Gastroesophageal sphincter (tissue), 4 donors: Measurements from ENCODE around the gene SLC39A1. TPM values are rescaled to one million over a fixed set of nuclear protein-coding genes. Genes with fewer than 3 reads are reported as not detected.
A peak's percentile ranks its signal among the peaks of the same experiment; 100 is the strongest.

Source experiments
- ATAC-seq: fragments of 150-250 bp; one replicate; pipeline ENCODE4 v1.9.1; 2016; ENCODE audit warnings: mild to moderate bottlenecking, moderate library complexity
- H3K27ac ChIP-seq, 4 donors: fragments of 200-600 bp; sonication (generic) in 3 of 4; 1 replicate in 3 of 4; 2 replicates in 1 of 4; pipeline ENCODE4 v1.5.1; 2016 to 2019
- H3K27me3 ChIP-seq: fragments of 200-600 bp; sonication (generic); one replicate; pipeline ENCODE4 v1.5.1; 2019
- H3K36me3 ChIP-seq, 2 donors: fragments of 200-600 bp; sonication (generic); one replicate each; pipeline ENCODE4 v1.5.1; 2019; ENCODE audit warnings: control low read depth in 1 of 2
- H3K4me1 ChIP-seq, 3 donors: fragments of 200-600 bp; sonication (generic); 1 replicate in 2 of 3; 2 replicates in 1 of 3; pipeline ENCODE4 v1.5.1; 2016 to 2019; ENCODE audit warnings: control low read depth in 2 of 3
- H3K4me3 ChIP-seq, 2 donors: fragments of 200-600 bp; sonication (generic); one replicate each; pipeline ENCODE4 v1.5.1; 2019; ENCODE audit warnings: mild to moderate bottlenecking in 1 of 2, moderate library complexity in 1 of 2
- H3K9me3 ChIP-seq, 3 donors: fragments of 200-600 bp; sonication (generic); one replicate each; pipeline ENCODE4 v1.5.1; 2017 to 2019; ENCODE audit warnings: control low read depth in 2 of 3
- EP300 ChIP-seq: sonication (generic); formaldehyde crosslinking; IDR thresholded peaks from one replicate; pipeline ENCODE4 v1.6.1; 2017; ENCODE audit warnings: antibody characterized with exemption, mild to moderate bottlenecking
- POLR2A ChIP-seq, 2 donors: fragments of 450-650 bp; IDR thresholded peaks; one replicate each; pipeline ENCODE4 v1.6.1; 2017; ENCODE audit warnings: antibody characterized with exemption in 2 of 2, mild to moderate bottlenecking in 2 of 2, moderate library complexity in 1 of 2
- POLR2AphosphoS5 ChIP-seq: sonication (generic); formaldehyde crosslinking; IDR thresholded peaks from one replicate; pipeline ENCODE4 v1.6.1; 2017; ENCODE audit warnings: antibody characterized with exemption
- WGBS, 2 donors: methylation state at CpG; one replicate each; pipeline ENCODE4 v1.1.5; 2018; ENCODE audit warnings: low coverage in 1 of 2; 5-methylcytosine and 5-hydroxymethylcytosine counted together
- total RNA-seq, 4 donors: library from RNA; depleted of rRNA; stranded (reverse); fragments of >200 nt; gene quantifications; one replicate each; pipeline ENCODE4 v1.1.0, GENCODE V29; 2016
- TF ChIP-seq, protein P1 (sequence below), 4 experiments: fragments of 200-600 bp in 2 of 4; fragments of 450-650 bp in 2 of 4; sonication (generic) in 1 of 4; IDR thresholded peaks; one replicate each; pipeline ENCODE4 v1.5.1; 2017 to 2019; ENCODE audit warnings: antibody characterized with exemption in 4 of 4, mild to moderate bottlenecking in 2 of 4, moderate library complexity in 2 of 4

Gene SLC39A1
- total RNA-seq, 4 donors from 2014 or later = 64.8 to 115 (median 106) TPM

DNA sequence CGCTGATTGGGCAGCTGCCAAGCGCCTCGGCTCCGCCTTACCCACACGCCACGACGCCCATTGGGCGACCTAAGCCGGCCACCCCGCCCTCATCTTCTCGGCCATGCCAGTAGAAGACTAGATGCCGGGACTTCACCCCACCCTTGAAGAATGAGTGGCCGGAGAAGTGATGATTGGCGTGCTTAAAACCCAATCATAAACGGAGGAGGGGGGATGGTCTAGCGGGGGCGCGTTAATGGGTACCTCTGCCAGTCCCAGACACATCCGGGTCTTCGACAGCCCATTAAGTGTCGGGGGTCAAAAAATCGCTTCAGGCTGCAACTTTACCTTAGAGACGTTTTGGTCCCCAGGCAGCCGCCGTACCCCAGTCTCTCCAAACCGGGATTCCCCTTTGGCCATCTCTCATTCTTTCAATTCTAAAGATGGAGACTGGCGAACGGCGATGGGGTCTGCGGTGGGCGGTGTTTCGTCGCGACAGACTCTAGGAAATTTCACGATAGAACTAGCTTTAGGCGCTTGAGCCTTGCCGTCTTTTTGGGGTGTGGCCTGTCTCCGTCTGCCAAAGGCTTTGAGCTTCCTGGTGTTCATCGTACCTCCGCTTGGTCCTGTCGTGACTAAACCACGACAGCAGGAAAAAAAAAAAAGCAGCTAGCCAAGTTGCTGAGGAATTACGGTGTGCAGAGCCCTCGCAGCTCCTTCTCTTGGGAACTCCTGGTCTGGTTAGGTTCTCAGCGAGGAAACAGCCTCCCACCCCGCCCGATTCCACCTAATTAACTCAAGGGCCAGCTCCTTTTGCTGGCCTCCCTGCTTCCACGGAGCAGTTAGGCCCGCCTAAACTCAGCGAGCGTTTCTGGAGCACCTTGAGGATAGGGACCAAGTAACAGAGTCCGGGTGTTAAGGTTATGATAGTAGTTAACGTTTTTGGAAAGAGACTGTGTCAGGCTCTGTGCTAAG is 40.1 kb downstream of the SLC39A1 start, which contains the start of gene GATAD2B:
Gene GATAD2B, minus strand, starts transcription at position 1 of the 954 bp plus-strand sequence. CDS start 94,625 bp downstream, outside the sequence.
- H3K36me3 ChIP-seq = no peaks in the 10 kb centered on the region
- H3K27ac ChIP-seq = peak within 1 kb of the TSS; percentile 93 to 95 (median 95)
- no peaks in the 10 kb centered on the region for H3K27me3 ChIP-seq
- ATAC-seq = peak; percentile 99
- H3K4me3 ChIP-seq = peak within 1 kb of the TSS; percentile 95 to 97
- peaks cover 2 to 49% (median 29%) of the 10 kb centered on the region in 3 donors for H3K4me1 ChIP-seq
- WGBS, 2 donors = 0% methylated on average over 13 to 32 of the region's 53 CpGs
- H3K9me3 ChIP-seq = no peaks in the 10 kb centered on the region
- TF ChIP-seq, protein P1, sequence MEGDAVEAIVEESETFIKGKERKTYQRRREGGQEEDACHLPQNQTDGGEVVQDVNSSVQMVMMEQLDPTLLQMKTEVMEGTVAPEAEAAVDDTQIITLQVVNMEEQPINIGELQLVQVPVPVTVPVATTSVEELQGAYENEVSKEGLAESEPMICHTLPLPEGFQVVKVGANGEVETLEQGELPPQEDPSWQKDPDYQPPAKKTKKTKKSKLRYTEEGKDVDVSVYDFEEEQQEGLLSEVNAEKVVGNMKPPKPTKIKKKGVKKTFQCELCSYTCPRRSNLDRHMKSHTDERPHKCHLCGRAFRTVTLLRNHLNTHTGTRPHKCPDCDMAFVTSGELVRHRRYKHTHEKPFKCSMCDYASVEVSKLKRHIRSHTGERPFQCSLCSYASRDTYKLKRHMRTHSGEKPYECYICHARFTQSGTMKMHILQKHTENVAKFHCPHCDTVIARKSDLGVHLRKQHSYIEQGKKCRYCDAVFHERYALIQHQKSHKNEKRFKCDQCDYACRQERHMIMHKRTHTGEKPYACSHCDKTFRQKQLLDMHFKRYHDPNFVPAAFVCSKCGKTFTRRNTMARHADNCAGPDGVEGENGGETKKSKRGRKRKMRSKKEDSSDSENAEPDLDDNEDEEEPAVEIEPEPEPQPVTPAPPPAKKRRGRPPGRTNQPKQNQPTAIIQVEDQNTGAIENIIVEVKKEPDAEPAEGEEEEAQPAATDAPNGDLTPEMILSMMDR (IDR thresholded peaks at IDR 0.05) = peak in 1 of 4 experiments; percentile 5
- TF ChIP-seq EP300 = no peak
- TF ChIP-seq POLR2AphosphoS5 = peak; percentile 63

DNA sequence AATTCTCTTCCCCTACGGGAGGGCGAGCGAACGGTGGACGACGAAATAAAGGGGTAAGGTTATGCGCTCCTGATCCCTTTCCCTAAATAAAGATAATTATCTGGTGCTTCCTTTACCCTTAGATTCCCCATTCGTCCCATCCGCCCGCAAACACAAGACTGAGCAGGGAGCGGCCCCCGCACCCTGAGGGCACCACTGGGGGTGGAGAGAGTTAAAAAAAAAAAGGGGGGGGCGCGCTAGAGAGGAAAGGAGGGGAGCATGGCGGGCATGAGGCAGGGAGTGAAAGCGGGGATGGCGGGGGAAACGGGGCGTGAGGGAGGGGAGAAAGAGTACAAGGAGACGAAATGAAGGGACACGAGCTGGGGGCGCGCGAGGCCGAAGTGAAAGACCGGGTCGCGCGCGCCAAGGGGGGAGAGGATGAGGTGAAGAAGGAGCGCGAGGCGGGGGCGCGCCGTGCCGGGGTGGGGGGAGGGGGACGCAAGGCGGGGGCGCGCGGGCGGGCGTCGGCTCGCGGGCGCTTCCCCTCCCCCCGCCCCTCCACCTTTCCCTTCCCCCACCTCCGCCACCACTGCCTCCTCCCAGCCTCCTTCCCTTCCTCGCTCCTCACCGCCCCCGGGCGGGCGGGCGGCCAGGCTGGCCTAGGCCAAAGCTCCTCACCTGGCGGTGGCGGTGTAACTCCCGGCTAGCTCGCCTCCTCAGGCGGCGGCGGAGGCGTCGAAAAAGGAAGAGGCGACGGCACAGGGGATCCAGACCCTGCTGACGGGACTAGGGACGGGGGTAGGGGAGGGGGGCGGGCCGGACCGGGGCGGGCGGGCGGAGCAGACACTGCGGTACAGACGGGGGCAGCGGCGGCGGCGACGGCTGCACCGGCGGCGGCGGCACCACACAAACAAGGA is 41.0 kb downstream of the SLC39A1 start:
- peak overlapping the region; percentile 93 to 95 (median 95) for H3K27ac ChIP-seq
- WGBS, 2 donors = 0% methylated on average over 16 to 19 of the region's 86 CpGs
- ATAC-seq = peak; percentile 28
- no peaks in the 10 kb centered on the region for H3K27me3 ChIP-seq
- TF ChIP-seq EP300 (no peak), POLR2AphosphoS5 (peak; percentile 54), POLR2A (IDR thresholded peaks at IDR 0.05) (peak in 1 of 2 donors; percentile 50)
- TF ChIP-seq, protein P1 (IDR thresholded peaks at IDR 0.05) = peak in 1 of 4 experiments; percentile 40
- H3K4me3 ChIP-seq = peak overlapping the region; percentile 95 to 97
- no peaks in the 10 kb centered on the region for H3K9me3 ChIP-seq
- no peaks in the 10 kb centered on the region for H3K36me3 ChIP-seq
- H3K4me1 ChIP-seq = peaks cover 2 to 56% (median 29%) of the 10 kb centered on the region in 3 donors

DNA sequence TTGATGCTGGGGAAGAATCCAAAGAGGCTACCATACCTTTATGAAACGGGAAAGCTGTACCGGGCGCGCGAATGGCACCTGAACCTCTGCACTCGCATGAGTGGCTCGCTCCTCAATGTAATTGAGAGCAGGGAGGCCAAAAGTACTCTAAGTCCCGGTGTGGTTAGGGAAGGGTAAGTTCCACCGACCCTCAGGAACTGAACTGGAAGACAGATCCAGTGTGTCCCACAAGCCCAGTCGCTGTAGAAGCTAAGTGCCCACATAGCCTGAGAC is 41.6 kb downstream of the SLC39A1 start:
- no peaks in the 10 kb centered on the region for H3K36me3 ChIP-seq
- no peak for TF ChIP-seq EP300
- TF ChIP-seq, protein P1 (IDR thresholded peaks at IDR 0.05) = no peak
- no peak for TF ChIP-seq POLR2AphosphoS5
- no peak for TF ChIP-seq POLR2A (IDR thresholded peaks at IDR 0.05)
- 8% methylated on average over 9 of the region's 10 CpGs; no CpG with 5 or more reads in 1 of the 2 donors for WGBS, 2 donors
- ATAC-seq = no peak
- H3K27me3 ChIP-seq = no peaks in the 10 kb centered on the region
- peak overlapping the region; percentile 93 to 95 (median 95) for H3K27ac ChIP-seq
- H3K4me3 ChIP-seq = peak overlapping the region; percentile 95 to 97
- H3K9me3 ChIP-seq = no peaks in the 10 kb centered on the region
- peaks cover 2 to 59% (median 29%) of the 10 kb centered on the region in 3 donors for H3K4me1 ChIP-seq

DNA sequence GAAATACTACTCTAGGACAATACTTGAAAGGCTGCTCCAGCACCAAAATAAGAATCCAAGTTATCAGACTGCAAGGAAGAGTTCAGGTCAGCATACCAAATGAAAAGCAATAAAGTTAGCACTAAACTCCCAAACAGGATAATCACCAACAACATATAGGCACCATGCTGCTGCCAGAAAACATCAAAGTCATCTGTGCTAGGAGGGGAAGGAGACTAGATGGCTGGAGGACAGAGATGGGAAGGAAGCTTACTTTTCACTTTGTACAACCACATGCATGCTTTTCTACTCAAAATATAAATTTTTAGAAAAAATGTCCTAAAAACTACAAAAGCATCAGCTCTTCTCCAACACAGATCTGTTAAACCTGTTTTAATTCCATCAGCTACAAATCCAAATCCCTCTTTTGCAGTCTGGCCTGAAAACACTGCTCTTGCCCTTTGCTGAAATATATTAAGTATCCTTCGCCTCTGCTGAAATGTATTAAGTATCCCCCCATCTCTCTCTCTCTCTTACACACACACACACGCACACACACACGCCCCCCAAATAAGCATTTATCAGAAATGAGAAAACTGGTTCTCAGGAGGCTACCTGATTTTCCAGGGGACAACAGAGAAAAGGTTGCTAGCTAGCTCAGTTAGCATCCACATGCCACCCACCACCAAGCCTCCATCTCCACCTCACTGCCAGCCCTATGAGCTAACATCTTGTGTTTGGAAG is 42.1 kb downstream of the SLC39A1 start:
- H3K27ac ChIP-seq = peak overlapping the region; percentile 93 to 95 (median 95)
- peaks cover 2 to 59% (median 29%) of the 10 kb centered on the region in 3 donors for H3K4me1 ChIP-seq
- ATAC-seq = no peak
- TF ChIP-seq POLR2AphosphoS5 (no peak), POLR2A (IDR thresholded peaks at IDR 0.05) (no peak), EP300 (no peak)
- TF ChIP-seq, protein P1 (IDR thresholded peaks at IDR 0.05) = no peak
- peak overlapping the region; percentile 95 to 97 for H3K4me3 ChIP-seq
- H3K27me3 ChIP-seq = no peaks in the 10 kb centered on the region
- no peaks in the 10 kb centered on the region for H3K36me3 ChIP-seq
- 9 to 22% methylated on average over 1 to 3 of the region's 3 CpGs for WGBS, 2 donors
- H3K9me3 ChIP-seq = no peaks in the 10 kb centered on the region
